Pons (tissue), 1 donor: ENCODE results near the gene WIZ.

ENCODE experiments used
- DNase-seq: peaks from one replicate; pipeline ENCODE4 v3.0.0-alpha.2; 2016; ENCODE audit warnings: low spot score

WIZ gene

DNA sequence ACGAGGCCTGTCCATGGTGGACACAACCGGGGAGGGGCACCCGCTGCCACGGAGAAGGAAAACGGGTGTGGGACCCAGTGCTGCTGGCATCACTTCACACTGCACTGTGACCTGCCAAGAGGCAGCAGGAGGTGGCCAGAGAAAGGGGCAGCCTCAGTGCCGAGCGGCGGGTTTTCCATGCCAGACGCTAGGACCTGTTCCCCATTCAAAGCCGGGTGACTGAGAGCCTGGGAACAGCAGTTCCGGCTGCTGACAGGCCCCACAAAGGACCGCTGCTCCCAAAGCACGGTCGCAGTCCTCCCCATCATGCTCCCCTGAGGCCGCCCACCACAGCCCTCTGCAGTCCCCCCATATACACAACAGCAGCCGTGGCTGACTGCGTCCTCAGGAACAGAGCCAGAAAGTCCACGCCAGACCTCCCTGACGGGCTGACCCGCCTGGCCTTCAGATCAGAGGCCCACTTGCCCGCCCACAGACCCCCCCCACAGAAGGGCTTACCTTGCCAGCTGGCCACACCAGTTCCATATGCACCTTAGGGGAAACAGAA, 75.6 kb downstream of the WIZ start:
- DNase-seq: no peak

DNA sequence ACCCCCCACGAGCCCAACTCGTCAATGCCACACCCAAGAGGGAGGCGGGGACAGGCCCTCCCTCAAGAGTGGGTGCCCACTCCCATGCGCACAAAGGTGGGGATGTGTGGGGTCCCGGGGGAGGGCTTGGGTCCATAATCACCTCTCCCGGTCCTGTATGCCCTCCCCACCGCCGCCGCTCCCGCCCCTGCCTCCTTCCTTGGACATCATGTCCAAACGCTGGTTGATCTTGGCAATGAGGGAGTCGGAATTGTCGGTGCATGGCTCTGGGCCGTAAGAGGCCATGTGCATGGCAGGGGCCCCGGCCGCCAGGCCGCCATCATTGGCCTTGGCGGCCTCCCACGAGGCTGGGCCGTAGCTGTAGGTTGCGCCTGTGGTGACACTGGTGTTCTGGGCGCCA, 76.1 kb downstream of the WIZ start:
- no peak for DNase-seq

DNA sequence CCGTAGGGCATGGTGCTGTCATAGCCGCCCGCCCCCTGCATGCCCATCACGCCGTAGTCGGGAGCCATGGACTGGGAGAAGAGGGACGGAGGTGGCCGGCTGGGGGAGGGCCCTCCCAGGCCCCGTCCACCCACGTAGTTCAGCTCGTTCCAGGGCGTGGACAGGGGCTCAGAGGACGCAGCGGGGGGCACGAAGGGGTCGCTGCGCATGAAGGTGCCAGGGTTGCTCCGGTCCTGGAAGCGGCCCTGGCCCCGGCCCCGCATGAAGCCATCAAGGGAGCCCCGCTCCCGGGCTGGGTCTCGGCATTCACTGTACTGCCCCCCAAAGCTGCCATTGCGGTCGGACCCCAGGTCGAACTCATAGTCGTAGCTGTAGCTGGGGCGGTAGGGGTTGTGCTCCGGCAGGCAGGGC, 76.9 kb downstream of the WIZ start:
- no peak for DNase-seq

DNA sequence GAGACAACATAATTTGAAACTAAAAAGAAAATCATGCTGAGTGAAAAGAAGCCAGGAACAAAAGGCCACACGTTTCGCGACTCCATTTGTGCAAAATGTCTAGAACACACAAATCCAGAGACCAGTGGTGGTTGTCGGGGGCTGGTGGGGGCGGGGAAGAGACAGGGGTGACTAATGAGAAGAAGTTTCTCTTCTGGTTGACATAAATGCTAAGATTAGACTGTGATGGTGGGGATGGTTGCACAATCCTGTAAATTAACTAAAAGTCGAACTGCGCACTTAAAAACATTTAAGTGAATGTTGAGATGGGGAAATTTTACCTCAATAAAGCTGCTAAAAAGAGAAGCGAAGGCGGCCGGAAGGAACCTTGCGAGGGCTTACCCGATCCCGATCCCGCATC, 77.3 kb downstream of the WIZ start:
- no peak for DNase-seq

DNA sequence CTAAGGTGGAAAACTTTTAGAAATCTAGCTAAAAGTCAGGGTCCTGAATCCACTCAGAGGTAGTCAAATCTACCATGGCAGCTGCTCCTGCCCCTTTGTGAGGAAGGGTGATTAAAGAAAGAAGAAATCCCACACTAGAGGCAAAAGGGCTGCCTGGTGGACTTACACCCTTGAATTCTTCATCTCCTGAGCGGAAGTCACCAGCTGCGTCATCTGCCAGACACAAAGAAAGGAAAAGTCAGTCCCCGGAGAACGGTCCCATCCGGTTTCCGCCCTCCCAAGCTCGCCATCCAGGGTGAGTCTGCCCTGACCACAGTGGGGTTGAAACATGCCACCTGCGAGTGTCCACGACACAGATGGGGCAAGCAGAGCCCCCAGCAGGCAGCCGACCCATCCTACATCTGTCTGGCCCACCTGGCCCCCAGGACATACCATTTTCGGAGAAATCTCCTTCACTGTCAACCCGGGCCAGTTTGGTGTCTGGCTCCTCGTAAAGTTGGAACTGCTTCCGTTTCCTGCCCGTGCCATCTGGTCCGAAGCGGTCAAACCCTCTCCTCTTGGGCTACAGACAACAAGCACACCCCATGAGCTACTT, 77.9 kb downstream of the WIZ start:
- no peak for DNase-seq

DNA sequence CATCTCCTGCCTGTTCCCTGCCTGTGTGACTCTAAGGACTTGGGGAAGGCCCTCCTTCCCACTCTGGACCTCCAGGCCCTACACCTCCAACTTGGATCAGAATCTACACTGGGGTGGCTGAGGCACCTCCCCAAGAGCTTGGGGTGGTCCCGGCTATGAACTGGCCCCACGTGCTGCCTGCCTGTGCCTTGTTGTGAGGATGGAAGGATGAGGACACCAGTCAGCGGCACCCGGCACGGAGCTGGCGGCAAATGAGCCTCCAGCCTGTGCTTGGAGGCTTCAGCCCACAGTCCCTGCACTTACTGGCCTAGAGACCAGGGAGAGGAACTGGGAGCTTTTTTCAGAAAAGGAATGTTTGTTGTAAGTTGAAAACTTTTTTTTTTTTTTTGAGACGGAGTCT, 78.6 kb downstream of the WIZ start:
- no peak for DNase-seq
